Activated T-cell treated with anti-CD3 and anti-CD28 coated beads for 24 hours (primary cell): ENCODE results near the gene PTK7.
"Not testable (repeated sequence)": the region's sequence is repeated elsewhere in the genome, so short reads cannot be mapped to it uniquely, and the experiment has no call there.

Experiments
- DNase-seq: peaks from one replicate; pipeline ENCODE4 v3.0.0-alpha.2; 2020; ENCODE audit warnings: low read depth

Gene PTK7

DNA sequence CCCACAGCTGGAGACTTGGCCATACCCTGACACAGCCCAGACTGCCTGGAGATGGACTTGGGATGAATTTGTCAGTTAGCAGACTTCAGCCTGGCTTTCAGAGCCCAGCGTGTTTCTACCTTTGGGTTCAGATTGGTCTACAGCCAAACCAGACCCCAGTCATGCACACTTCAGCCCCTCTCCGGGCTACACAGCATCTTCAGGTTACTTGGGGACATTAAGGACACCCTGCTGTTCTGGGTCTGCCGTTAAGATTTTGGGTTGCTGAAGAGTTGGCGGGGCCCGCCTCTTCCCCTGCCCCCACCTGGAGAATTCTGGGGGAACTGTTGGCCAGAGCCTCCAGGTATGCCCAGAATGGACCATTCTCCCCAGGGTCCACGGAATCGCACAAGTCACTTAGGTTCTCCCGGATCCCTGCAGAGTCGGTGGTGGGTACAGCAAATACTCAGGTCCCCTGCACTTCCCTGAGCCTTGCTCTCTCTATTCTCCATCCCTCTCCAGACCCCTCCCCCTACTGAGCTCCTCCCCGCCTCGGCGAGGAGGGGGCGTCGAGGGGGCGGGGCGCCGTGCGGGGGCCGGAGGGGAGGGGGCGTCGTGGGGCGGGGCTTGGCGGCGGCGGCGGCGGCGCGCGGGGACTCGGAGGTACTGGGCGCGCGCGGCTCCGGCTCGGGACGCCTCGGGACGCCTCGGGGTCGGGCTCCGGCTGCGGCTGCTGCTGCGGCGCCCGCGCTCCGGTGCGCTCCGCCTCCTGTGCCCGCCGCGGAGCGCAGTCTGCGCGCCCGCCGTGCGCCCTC lies at the start of gene PTK7:
Gene PTK7 (plus strand): TSS at position 645 of the 794 bp plus-strand sequence. CDS start 175 bp downstream, outside the sequence.
- DNase-seq = peak; percentile 15

DNA sequence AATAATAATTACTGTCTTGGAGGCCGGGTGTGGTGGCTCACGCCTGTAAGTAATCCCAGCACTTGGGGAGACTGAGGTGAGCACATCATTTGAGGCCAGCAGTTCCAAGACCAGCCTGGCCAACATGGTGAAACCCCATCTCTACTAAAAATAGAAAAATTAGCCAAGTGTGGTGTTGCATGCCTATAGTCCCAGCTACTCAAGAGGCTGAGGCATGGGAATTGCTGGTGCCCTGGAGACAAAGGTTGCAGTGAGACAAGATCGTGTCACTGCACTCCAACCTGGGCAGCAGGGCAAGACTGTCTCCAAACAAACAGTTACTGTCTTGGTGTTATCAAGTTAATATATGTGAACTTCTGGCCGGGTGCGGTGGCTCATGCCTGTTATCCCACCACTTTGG lies 49.7 kb upstream of the PTK7 start:
- no peak for DNase-seq

DNA sequence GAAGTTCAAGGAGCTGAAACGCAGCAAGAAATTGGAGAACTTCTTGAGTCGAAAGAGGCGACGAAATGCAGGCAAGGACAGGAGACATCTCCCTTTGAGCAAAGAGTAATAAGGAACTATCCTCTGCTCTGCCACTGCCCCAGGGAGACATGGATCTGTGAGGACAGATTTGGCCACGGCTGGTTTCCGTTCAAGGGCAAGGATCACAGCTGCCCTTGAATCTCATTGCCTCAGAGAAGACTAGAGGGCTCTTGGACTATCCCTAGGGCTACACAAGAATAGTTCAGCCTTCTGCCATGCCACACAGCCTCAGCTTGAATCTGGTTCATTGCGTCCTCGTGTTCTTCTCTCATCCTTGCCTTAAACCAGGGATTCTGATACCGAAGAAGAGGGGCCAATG lies 47.0 kb upstream of the PTK7 start:
- DNase-seq = no peak

DNA sequence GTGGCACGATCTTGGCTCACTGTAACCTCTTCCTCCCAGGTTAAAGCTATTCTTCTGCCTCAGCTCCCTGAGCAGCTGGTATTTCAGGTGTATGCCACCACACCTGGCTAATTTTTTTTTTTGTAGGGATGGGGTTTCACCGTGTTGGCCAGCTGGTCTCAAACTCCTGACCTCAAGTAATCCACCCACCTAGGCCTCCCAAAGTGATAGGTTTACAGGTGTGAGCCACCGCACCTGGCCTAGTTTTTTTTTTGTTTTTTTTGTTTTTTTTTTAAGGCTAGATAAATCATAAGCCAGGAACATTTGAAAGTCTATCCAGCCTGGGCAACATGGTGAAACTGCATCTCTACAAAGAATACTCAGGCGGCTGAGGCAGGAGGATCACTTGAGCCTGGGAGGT lies 43.8 kb upstream of the PTK7 start:
- no peak for DNase-seq

DNA sequence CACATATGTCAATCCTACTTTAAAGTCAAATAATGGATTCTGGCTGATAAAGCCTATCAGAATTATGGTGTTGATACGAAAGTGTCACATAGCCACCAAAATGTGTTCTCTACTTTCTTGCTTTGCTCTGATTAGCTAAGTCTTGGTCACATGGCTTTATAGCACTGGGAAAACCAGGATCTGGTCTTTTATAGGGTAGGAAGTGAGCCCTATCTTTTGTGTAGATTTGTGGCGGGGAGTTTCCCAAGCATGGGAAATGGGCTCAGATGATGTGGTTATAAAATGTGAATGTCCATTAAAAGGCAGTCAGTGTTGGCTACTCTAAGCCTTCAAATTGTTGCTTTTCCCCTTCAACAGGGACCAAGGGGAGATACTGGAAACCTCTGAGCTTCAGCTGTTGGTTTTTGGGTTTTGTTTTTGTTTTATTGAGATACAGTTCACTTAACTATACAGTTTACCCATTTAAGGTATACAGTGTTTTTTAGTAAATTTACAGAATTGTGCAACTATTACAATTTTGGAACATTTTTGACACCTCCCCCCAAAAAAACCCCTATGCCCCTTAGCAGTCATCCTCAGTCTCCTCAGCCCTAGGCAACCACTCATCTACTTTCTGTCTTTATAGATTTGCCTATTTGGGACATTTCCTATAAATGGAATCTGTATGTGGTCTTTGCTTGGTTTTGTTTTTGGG lies 42.5 kb upstream of the PTK7 start:
- no peak for DNase-seq

DNA sequence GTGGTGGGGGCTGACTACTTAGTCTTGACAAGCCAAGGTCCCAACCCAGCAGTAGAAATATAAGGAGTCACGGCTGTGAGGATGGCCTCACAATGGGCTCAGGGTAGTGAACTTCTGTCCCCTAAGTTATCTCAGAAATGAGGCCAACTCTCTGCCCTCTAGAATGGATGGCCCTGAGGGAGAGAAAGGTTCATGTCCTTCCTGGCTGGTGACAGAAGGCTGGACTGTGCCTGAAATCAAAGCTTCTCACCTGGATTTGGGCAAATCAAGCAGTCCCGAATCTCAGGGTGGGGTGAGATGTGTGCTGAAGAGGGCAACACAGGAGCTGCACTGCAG lies 42.0 kb upstream of the PTK7 start:
- DNase-seq = no peak

DNA sequence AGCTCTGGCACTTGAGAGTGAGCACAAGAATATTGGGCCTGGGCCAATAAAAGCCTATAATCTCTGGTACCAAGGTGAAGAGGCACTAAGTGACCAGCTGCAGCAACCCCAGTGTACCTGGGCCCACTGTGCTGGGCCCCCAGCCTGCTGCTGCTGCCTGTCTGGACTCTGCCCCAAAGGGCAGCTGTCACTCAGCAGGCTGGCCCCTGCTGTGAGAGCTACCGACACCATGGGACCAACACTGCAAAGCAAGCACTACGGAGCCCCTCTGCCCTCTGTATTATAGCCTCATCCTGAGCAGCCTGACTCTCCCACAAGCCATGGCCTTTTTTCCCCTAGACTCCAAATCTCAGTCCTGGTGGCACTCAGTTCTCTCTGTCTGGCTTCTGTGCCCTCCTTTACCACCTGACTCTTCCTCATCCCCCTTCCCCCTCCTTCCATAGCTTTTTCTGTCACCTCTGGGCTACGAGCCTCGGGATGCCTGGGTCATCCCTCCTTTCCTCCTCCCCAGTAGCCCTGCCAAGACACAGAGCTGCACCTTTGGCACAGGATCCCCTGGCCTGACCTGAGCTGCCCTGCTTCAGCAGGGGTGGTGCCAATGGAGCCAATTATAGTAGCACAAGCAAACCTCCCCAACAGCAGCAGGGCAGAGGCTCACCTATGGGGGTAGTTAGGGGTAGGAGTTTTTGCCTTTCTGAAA lies 40.5 kb upstream of the PTK7 start:
- no peak for DNase-seq

DNA sequence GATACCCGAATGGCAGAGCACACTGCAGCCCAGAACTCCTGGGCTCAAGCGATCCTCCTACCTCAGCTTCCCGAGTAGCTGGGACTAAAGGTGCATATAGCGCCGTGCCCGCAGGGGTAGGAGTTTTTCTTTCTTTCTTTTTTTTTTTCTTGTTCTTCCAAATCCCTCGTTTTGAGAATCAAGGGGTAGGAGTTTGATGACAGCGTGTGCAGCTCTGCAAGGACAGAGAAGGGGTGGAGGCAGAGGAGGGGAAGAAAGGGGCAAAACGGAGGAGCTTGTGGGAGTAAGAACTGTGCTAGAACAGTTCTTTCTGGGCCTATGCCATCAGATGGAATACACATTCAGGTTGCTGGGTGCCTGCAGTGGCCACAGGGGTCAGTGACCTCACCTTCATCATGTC lies 39.4 kb upstream of the PTK7 start:
- DNase-seq = no peak

DNA sequence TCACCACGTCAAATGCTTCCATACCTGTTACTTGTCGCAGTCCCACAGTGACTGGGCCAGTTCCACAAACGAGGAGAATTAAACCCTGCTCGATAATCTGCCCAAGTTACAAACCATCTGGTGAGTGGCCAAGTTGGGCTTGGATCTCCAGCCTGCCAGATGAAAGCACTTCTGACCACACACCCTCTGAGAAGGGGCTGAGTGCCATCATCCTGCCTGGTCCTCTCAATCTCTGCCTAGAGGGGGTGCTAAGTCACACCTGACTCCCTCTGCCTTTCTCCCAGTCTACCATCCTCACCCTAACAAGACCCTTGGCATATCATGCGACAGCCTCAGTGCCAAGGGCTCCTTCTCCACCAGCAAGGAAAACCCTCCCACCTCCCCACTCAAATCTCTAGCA lies 38.9 kb upstream of the PTK7 start:
- DNase-seq = no peak

DNA sequence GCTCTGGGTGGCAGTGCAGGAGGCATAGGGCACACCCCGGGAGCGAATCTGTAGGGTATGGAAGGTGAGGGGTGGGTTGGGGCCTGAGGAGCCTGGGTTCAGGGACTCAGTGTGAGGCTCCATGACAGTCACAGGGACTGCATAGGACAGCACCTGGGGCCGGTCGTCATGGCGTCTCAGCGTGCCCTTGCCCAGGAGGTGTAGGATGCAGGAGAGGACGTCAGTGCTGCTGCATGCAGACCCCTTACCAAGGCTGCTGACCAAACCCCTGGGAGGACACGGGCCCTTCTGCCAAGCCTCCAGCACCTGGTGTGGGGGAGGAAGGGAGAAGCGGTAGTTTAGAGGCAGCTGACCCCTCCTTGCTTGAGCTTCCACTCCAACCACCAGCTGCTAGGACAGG lies 38.4 kb upstream of the PTK7 start:
- DNase-seq = no peak

DNA sequence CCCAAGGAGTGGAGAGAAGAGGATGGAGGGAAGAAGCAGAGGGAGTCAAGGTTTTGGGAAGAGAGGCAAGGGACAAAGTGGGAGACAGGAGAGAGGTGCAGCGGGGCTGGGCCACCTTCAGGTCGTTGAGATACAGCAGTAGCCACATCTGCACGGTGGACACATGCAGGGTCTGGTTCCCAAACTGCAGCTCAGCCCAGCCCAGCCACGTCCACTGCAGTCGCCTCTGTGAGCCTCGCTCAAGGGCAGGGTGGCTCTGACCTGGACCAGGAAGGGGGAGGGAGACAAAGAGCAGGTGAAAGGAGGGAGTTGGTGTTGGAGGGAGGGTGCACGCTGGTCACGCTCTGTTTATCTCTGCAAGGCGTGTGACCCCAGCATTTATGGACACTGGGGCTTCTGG lies 37.4 kb upstream of the PTK7 start:
- DNase-seq = no peak

DNA sequence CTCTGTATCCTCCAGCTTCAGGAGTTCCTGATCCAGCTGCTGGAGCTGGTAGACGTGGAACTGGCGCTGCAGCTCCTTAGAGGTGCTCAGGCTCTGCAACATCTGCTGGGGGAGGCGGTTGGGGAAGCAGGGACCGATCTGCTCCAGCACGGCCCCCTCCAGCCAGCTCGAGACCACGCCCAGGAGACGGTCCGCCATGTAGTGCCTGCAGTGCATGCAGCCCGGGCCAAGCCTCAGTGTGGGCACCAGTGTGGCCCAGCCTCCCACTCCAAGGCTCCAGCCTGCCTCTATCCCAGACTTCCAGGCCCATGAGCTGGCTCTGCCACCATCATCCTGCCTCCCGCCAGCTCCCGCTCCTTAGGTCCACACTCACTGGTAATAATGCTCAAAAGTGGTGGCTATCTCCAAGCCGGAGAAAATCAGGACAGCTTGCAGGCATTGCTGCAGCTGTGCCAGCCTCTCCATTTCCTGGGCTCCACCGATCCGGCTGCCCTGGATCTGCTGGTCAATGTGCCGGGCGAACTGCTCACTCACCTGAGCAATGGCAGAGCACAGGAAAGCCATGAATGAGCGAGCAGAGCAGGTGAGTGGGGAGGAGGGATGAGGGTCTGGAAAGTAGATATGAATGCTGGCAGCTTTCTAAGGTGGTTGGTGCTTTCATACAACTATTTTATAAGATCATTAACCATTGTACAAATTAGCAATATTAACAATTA lies 35.4 kb upstream of the PTK7 start:
- no peak for DNase-seq

DNA sequence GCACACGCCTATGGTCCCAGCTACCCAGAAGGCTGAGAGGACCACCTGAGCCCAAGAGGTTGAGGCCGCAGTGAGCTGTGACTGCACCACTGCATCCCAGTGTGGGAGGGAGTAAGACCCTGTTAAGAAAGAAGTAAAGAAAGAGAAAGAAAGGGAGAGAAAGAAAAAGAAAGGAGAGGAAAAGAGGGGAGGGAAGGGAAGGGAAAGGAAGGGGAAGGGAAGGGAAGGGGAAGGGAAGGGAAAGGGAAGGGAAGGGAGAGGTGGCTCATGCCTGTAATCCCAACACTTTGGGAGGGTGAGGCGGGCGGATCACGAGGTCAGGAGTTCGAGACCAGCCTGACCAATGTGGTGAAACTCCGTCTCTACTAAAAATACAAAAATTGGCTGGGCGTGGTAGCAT lies 34.6 kb upstream of the PTK7 start:
- DNase-seq = not testable (repeated sequence)

DNA sequence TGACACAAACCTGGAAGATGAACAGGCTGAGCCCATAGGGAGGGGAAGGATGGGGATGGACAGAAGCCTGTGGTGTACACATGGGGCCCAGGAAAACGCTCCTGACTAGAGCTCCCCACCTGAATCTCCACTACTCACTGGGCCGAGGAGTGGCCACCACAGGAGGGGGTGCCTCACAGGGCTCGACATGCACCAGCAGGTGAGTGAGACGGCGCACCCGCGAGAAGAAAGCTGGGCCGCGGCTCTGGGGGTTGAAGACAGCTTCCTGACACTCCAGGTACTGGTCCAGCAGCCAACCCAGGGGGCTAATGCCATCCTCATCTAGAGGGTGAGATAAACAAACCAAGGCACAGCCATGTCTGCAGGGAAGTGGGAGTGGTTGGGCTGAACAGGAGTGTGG lies 32.8 kb upstream of the PTK7 start:
- no peak for DNase-seq

DNA sequence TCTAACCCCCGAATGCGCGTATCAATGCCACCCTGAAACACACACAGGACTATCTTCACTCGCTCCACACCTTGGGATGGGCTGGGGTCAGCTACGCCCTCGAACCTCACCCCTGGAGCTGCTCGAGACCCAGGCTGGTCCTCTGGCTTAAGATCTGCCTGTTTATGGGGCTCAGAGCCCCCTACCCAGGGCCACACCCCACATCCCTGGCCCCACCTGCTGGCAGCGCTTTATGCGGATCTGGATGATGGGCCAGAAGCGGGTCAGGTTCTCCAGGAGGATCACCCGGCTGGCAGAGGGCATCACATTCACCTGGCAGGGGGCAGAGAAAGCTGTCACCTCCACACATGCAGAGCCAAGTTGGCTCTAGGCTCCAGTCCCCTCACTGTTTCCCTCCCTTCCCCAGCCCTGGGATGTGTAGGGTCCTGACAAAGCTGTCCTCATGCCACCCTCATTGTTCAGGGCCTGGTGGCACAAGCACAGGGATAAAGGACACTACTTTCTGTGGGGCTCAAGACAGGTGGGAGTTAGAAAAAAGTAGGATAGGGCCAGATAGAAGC lies 30.7 kb upstream of the PTK7 start:
- no peak for DNase-seq

DNA sequence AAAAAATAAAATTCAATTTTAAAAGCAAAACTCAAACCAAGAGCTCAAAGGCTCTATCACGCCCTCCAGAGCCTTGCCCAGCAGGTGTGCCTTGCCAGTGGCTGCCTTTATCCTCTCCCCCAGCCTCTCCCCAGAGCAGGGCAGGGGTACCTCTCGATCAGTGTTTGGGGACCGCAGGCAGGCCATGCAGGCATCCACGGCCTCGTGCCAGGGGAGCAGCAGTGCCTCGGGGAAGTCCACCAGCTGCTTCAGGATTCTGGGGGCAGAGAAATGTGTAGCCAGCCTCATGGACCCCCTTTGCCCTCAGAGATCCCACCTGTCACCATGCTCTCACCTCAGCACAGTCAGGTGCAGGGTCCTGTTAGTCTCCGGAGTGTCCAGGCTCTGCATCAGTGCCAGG lies 28.1 kb upstream of the PTK7 start:
- no peak for DNase-seq

DNA sequence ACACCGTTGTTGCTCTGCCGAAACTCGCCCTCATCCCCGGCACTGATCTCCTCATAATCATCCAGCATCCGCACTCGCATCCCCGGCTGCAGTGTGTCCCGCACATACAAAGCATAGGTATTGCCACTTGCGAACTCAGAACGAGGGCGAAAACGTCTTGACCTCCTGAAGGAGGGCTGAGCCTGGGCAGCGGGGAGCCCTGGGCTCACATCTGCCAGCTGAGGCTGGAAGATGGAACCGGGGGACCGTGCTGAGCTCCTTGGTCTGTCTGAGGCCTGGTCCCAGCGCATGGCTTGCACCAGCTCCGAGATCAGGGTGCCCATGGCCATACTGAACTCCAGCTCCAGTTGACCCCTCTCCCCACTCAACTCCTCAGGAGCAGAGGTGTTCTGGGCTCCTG lies 25.1 kb upstream of the PTK7 start:
- DNase-seq = no peak

DNA sequence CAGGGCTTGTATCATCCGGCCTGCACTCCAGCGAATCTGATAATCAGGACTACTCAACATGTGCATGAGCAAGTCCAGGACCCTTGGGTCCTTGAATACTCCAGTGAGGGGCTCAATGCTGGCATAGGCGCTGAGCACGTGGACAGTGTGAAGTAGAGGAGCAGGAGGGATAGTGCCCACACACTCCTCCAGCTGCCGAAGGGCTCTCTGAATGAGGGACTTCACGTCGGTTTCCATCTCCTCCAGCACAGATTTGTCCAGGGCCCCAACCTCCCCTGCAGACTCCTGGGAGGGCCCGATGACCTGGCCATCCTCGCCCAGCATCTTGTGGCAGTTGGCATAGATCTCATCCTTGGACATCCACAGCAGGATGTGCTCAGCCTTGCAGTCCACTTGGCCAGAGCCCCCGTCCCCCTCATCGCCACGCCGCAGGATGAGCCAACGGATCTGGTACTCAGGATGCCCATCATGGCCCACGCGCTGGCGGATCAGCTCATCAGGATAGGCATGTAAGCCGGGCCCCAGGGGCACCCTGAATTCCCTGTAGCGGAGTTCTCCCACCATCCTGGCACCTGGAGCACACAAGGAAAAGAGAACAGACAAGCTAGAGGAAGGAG lies 23.8 kb upstream of the PTK7 start:
- DNase-seq = no peak

DNA sequence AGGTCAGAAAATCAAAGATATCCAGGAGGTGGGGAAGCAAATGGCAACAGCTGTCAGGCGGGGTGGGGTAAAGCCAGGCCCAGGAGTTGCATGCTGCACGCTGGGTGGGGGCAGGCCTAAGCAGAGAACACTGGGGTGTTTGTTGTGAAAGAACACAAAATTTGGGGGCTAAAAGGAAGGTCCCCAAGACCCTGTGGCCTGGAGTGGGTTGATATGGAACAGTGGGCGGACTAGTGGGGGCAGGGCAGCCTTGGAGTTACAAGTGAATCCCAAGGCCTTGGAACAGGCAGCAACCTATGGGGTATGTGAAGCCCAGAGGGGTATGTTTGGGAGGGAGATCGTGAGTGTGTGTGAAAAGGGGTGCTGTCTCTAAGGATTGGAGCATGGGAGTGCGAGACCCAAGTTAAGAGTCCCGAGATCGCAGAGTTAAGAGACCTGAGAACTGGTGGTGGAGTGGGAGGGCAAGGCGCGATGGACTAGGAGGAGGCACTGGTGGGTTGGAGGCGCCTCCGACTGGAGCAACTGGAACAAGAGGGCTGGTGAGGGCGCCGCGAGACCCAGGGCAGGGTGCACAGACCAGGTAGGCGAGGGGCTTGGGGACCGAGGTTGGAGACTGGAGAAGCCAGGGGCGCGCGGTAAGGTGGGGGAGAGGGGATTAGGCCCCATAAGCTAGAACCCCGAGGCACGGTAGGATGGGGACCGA lies 23.1 kb upstream of the PTK7 start:
- no peak for DNase-seq

DNA sequence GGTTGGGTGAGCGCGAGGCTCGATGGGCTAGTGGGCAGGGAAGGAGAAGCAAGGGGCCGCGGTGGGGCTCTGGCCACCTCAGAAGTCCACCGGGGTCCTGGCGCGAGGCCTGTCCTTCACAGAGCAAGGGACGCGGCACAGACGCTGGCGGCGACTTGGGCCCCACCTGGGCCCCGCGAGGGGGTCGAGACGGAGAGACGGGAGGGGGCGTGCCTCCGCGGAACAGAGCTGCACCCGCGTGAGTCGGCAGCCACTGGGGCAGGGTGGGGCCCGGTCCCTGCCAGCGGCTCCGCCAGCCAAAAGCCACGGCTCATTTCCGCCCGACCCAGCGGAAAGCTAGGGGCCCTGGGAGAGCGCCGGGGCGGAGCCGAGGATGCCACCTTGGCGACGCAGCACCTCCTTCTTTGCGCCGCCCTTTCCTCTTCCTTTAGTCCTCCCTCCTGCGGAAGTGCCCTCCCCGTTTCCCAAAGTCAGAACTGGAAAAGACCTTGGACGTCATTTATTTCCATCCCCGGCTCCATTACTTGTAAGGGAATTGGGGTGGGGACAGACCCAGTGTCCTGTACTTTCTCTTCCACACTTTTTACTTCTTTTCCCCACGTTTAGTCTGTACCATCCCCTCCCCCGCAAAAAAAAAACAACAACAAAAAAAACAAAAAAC lies 22.4 kb upstream of the PTK7 start, which contains the start of gene CUL7:
Gene CUL7 (minus strand): TSS at position 307 of the 661 bp plus-strand sequence. CDS start 1,063 bp downstream, outside the sequence.
- DNase-seq = peak; percentile 89
